B cell (primary cell): Measurements from ENCODE around the gene USH1C. TPM values are rescaled to one million over a fixed set of nuclear protein-coding genes. Genes with fewer than 3 reads are reported as not detected.

ENCODE experiments used
- ATAC-seq: fragments of 200-7000 bp; cut with Tn5 transposase; one replicate; pipeline ENCODE4 v1.10.0; 2021; ENCODE audit warnings: low read depth, mild to moderate bottlenecking, moderate number of reproducible peaks, moderate library complexity
- CTCF ChIA-PET: fragments of 350-600 bp; sonication (Branson Sonifier 250); formaldehyde crosslinking; loops from one replicate; lab custom pipeline; 2021; ENCODE audit warnings: antibody characterized with exemption, inconsistent platforms; lab: Charles Lee
- POLR2A ChIA-PET: fragments of 350-600 bp; sonication (Branson Sonifier 250); formaldehyde crosslinking; loops from one replicate; lab custom pipeline; 2021; ENCODE audit warnings: antibody characterized with exemption; lab: Charles Lee
- DNase-seq: peaks from one replicate; pipeline ENCODE4 v3.0.0; 2013
- H2AFZ ChIP-seq: 2 replicates; pipeline ENCODE4 v1.6.1; 2012; ENCODE audit warnings: mild to moderate bottlenecking, low read depth, low read length; ENCODE audit not compliant: insufficient read depth, poor library complexity, severe bottlenecking
- H3K27ac ChIP-seq, 2 donors: 1 replicate in 1 of 2; 2 replicates in 1 of 2; pipeline ENCODE4 v1.5.1; 2012 to 2013; ENCODE audit warnings: low read length in 2 of 2, mild to moderate bottlenecking in 2 of 2, moderate library complexity in 1 of 2
- H3K27me3 ChIP-seq, 4 experiments: fragments of 200-600 bp in 1 of 4; sonication (generic) in 1 of 4; replicated peaks in 1 of 4; 1 replicate in 2 of 4; 2 replicates in 2 of 4; pipeline versions ENCODE4 v1.6.1 to v1.7.0; 2013 to 2016; ENCODE audit warnings: low read length in 3 of 4, mild to moderate bottlenecking in 2 of 4, mixed read lengths in 1 of 4, moderate library complexity in 1 of 4; ENCODE audit not compliant: insufficient read depth in 4 of 4, control insufficient read depth in 3 of 4; ENCODE audit errors: control extremely low read depth in 1 of 4
- H3K36me3 ChIP-seq, 2 experiments: replicated peaks in 1 of 2; 1 replicate in 1 of 2; 2 replicates in 1 of 2; pipeline versions ENCODE4 v1.6.1 to v1.7.1; 2013; ENCODE audit warnings: low read length in 1 of 2; ENCODE audit not compliant: insufficient read depth in 2 of 2, control insufficient read depth in 1 of 2; ENCODE audit errors: control extremely low read depth in 1 of 2, extremely low read depth in 1 of 2
- H3K4me1 ChIP-seq, 2 donors: fragments of 200-600 bp in 1 of 2; sonication (generic) in 1 of 2; 1 replicate in 1 of 2; 2 replicates in 1 of 2; pipeline versions ENCODE4 v1.5.1 to v1.6.1; 2013 to 2017; ENCODE audit warnings: low read length in 2 of 2; ENCODE audit not compliant: control insufficient read depth in 2 of 2, insufficient read depth in 2 of 2
- H3K4me2 ChIP-seq: replicated peaks from 2 replicates; pipeline ENCODE3; 2012; ENCODE audit warnings: mild to moderate bottlenecking, low read depth, low read length; ENCODE audit not compliant: poor library complexity, severe bottlenecking
- H3K4me3 ChIP-seq, 5 experiments: fragments of 200-600 bp in 1 of 5; sonication (generic) in 1 of 5; 1 replicate in 3 of 5; 2 replicates in 2 of 5; pipeline versions ENCODE4 v1.5.1 to v1.7.0; 2011 to 2016; ENCODE audit warnings: low read length in 4 of 5, mild to moderate bottlenecking in 4 of 5, low read depth in 2 of 5, control low read depth in 1 of 5, moderate library complexity in 1 of 5; ENCODE audit not compliant: insufficient read depth in 1 of 5; ENCODE audit errors: control extremely low read depth in 1 of 5, extremely low read depth in 1 of 5
- H3K79me2 ChIP-seq: fragments of 200-600 bp; sonication (generic); one replicate; pipeline ENCODE4 v1.6.0; 2016; ENCODE audit warnings: low read length; ENCODE audit not compliant: control insufficient read depth, insufficient read depth
- H3K9ac ChIP-seq: fragments of 200-600 bp; sonication (generic); 2 replicates; pipeline ENCODE4 v1.6.1; 2017; ENCODE audit warnings: mild to moderate bottlenecking, low read length, moderate library complexity
- H3K9me3 ChIP-seq, 3 donors: one replicate each; pipeline versions ENCODE4 v1.6.1 to v1.7.1; 2013; ENCODE audit warnings: low read length in 2 of 3; ENCODE audit not compliant: control insufficient read depth in 2 of 3, insufficient read depth in 1 of 3; ENCODE audit errors: control extremely low read depth in 1 of 3
- H4K20me1 ChIP-seq: 2 replicates; pipeline ENCODE4 v1.6.0; 2012; ENCODE audit warnings: mild to moderate bottlenecking, low read length; ENCODE audit not compliant: insufficient read depth, control insufficient read depth, poor library complexity, severe bottlenecking
- H3K27ac Mint-ChIP-seq: one replicate; pipeline ENCODE4 v1.8.0; 2021; ENCODE audit warnings: mixed read lengths
- H3K27me3 Mint-ChIP-seq: one replicate; pipeline ENCODE4 v1.8.0; 2021; ENCODE audit warnings: mixed read lengths
- H3K4me1 Mint-ChIP-seq: one replicate; pipeline ENCODE4 v1.8.0; 2021; ENCODE audit warnings: mixed read lengths
- H3K4me3 Mint-ChIP-seq: one replicate; pipeline ENCODE4 v1.8.0; 2021; ENCODE audit warnings: mixed read lengths
- H3K9me3 Mint-ChIP-seq: one replicate; pipeline ENCODE4 v1.8.0; 2022; ENCODE audit warnings: mixed read lengths; ENCODE audit not compliant: insufficient read depth
- EZH2 ChIP-seq: IDR thresholded peaks from 2 replicates; pipeline ENCODE4 v1.6.1; 2012; ENCODE audit warnings: borderline replicate concordance, low read depth, mild to moderate bottlenecking, moderate library complexity, low read length; ENCODE audit not compliant: insufficient read depth, poor library complexity, severe bottlenecking
- WGBS: methylation state at CpG from one replicate; pipeline ENCODE4 v1.1.5; 2013; ENCODE audit warnings: missing lambda C conversion rate; ENCODE audit not compliant: insufficient coverage; 5-methylcytosine and 5-hydroxymethylcytosine counted together
- intact Hi-C: fragments of 100-400 bp; cut with micrococcal nuclease; formaldehyde crosslinking; loops from one replicate; pipeline ENCODE4 v1.10.0; 2022
- polyA plus RNA-seq: library from polyadenylated mRNA; depleted of rRNA; stranded (reverse); fragments of >200 nt; gene quantifications from 2 replicates; pipeline ENCODE4 v1.2.3, GENCODE V29; 2012
- total RNA-seq, 2 donors: library from RNA; stranded (reverse); fragments of 120-200 nt in 1 of 2; gene quantifications; 1 replicate in 1 of 2; 2 replicates in 1 of 2; pipeline versions ENCODE4 v1.2.3 to v1.2.4, GENCODE V29; 2013 to 2022
- TF ChIP-seq, protein P1 (sequence below): fragments of 200-600 bp; IDR thresholded peaks from one replicate; pipeline ENCODE4 v1.8.0; 2022; ENCODE audit warnings: antibody characterized with exemption, mild to moderate bottlenecking

Gene USH1C
- total and polyA plus RNA-seq, 2 donors (not counting 1 experiment from before 2014, with no cell fraction given): not detected

DNA sequence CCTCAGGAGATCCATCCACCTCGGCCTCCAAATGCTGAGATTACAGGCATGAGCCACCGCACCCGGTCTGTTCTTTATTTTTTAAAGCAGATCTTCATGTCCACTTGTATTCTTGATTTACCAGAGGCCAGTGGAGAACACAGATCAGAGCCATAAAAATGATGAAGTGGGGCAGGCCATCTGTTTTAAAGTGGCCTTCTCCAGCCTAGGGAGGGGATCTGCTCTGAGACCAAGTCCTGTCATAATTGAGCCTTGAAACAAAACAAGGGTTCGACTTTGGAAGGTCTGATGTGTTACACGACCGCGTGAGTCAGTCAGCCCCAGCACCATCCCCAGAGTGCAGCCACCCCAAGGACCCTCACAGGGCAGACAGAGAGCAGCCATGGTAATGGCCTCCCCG is 95.1 kb downstream of the USH1C start:
- Histone ChIP-seq H3K4me3 (no peak overlapping the region), H3K79me2 (no peaks in the 10 kb centered on the region), H4K20me1 (no peaks in the 10 kb centered on the region), H2AFZ (no peak overlapping the region), H3K27ac (no peak overlapping the region), H3K9me3 (no peaks in the 10 kb centered on the region), H3K9ac (no peak overlapping the region), H3K27me3 (peaks cover 0 to 4% (median 0%) of the 10 kb centered on the region in 4 experiments), H3K4me2 (no peak overlapping the region), H3K36me3 (no peaks in the 10 kb centered on the region), H3K4me1 (no peaks in the 10 kb centered on the region)
- intact Hi-C loops: no loop called here
- ChIA-PET POLR2A (no interaction called here), CTCF (no interaction called here)
- no peak for DNase-seq
- H3K9me3 Mint-ChIP-seq: no peaks in the 10 kb centered on the region
- H3K4me3 Mint-ChIP-seq: no peak overlapping the region
- H3K4me1 Mint-ChIP-seq: no peaks in the 10 kb centered on the region
- no peak for ATAC-seq
- 94% methylated on average over 5 of the region's 8 CpGs for WGBS
- H3K27ac Mint-ChIP-seq: no peak overlapping the region
- H3K27me3 Mint-ChIP-seq: peaks cover 5% of the 10 kb centered on the region
- TF ChIP-seq, protein P1, sequence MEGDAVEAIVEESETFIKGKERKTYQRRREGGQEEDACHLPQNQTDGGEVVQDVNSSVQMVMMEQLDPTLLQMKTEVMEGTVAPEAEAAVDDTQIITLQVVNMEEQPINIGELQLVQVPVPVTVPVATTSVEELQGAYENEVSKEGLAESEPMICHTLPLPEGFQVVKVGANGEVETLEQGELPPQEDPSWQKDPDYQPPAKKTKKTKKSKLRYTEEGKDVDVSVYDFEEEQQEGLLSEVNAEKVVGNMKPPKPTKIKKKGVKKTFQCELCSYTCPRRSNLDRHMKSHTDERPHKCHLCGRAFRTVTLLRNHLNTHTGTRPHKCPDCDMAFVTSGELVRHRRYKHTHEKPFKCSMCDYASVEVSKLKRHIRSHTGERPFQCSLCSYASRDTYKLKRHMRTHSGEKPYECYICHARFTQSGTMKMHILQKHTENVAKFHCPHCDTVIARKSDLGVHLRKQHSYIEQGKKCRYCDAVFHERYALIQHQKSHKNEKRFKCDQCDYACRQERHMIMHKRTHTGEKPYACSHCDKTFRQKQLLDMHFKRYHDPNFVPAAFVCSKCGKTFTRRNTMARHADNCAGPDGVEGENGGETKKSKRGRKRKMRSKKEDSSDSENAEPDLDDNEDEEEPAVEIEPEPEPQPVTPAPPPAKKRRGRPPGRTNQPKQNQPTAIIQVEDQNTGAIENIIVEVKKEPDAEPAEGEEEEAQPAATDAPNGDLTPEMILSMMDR: no peak
- no peak for TF ChIP-seq EZH2

DNA sequence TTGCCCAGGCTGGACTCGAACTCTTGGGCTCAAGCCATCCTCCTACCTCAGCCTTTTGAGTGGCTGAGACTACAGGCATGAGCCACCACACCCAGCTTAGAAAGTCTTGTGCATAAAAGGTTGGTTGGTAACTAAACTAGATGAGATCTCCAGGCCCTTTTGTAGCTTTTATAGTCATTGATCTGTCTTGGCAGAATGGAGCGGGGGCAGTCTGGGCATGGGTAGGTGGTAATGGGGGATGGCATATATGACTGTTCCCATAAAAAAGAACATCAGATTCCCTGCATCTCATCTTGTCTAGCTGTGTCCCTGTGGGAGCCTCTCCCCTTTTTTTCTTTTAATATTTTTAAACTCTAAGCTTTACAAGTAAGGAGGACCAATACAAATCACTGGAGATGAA is 97.7 kb downstream of the USH1C start:
- CTCF ChIA-PET: no interaction called here
- WGBS: 60% methylated on average over 1 of the region's 2 CpGs
- H3K4me3 ChIP-seq: no peak overlapping the region
- H3K36me3 ChIP-seq: no peaks in the 10 kb centered on the region
- Mint-ChIP-seq H3K9me3 (no peaks in the 10 kb centered on the region), H3K27ac (no peak overlapping the region), H3K4me1 (no peaks in the 10 kb centered on the region), H3K27me3 (peaks cover 4% of the 10 kb centered on the region), H3K4me3 (no peak overlapping the region)
- no peak overlapping the region for H3K27ac ChIP-seq
- H3K4me1 ChIP-seq: no peaks in the 10 kb centered on the region
- peaks cover 0 to 4% (median 0%) of the 10 kb centered on the region in 3 donors for H3K9me3 ChIP-seq
- no peak overlapping the region for H2AFZ ChIP-seq
- H3K79me2 ChIP-seq: no peaks in the 10 kb centered on the region
- no peaks in the 10 kb centered on the region for H3K27me3 ChIP-seq
- POLR2A ChIA-PET: no interaction called here
- intact Hi-C loops: no loop called here
- H3K9ac ChIP-seq: no peak overlapping the region
- TF ChIP-seq, protein P1: no peak
- TF ChIP-seq EZH2: no peak
- DNase-seq (no peak), ATAC-seq (no peak)
- no peak overlapping the region for H3K4me2 ChIP-seq
- no peaks in the 10 kb centered on the region for H4K20me1 ChIP-seq
